Effector CD4-positive, alpha-beta T cell (primary cell): ENCODE measurements around the gene SLC6A7.

Experiments
- DNase-seq: peaks from one replicate; pipeline ENCODE4 v3.0.0-alpha.2; 2020

Gene SLC6A7

GRCh38 chr5:150156027-150156368 is 33.9 kb upstream of the SLC6A7 start:
- no peak for DNase-seq

- no peak for DNase-seq
Observed at GRCh38 chr5:150156540-150156939, 33.3 kb upstream of the SLC6A7 start.

- no peak for DNase-seq
Observed at GRCh38 chr5:150157168-150157567, 32.7 kb upstream of the SLC6A7 start.

DNA sequence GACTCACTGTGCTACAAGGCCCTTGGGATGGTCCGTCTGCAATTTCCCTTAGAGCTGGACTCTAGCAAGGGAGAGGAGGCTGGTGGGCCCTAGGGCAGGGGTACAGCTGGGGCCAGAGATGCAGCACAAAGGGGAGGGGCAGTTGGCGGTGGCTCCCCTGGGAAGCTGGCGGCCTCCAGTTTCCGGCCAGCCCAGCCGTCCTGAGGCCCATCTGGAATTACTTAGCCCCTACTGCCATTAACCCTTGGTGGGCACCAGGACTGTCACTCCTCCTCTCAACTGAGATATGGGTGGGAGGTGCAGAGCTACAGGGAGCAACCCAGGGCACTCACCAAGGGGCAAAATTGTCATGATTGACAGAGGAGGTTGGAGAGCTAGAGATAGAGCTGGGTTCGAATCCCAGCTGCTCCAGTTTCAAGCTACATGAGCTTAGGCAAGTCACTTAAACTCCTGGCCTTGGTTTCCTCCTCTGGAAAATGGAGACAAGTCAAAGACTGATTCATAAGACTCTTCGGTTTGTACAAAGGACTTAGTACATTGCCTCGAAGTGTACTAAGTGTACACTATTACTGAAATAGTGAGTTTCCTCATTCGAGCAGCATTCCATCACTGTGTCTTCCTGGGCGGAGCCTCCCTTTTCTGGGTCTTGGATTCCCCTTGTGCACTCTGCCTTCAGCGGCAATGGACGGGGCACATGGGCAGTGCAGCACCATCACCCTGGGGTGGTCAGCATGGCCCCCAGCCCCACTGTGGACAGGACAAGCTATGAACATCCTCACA is 31.5 kb upstream of the SLC6A7 start:
- DNase-seq: no peak

DNA sequence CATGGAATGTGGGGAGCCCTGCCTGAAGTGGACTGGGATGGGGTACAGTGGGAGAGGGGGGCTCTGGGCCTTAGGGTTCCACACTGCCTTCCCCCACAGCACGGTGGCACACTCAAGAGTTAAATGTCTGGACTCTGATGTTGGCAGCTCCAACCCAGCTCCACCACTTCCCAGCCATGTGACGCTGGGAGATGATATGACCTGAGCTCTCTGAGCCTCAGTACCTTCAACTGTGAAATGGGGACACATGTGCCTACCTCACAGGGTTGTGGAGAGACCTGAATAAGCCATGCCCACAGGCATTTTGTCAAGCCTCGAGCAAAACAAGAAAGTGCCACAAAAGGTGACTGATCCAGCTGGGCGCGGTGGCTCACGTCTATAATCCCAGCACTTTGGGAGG is 30.8 kb upstream of the SLC6A7 start:
- DNase-seq: no peak

- DNase-seq: no peak
Observed at GRCh38 chr5:150159741-150160179, 30.1 kb upstream of the SLC6A7 start.

DNA sequence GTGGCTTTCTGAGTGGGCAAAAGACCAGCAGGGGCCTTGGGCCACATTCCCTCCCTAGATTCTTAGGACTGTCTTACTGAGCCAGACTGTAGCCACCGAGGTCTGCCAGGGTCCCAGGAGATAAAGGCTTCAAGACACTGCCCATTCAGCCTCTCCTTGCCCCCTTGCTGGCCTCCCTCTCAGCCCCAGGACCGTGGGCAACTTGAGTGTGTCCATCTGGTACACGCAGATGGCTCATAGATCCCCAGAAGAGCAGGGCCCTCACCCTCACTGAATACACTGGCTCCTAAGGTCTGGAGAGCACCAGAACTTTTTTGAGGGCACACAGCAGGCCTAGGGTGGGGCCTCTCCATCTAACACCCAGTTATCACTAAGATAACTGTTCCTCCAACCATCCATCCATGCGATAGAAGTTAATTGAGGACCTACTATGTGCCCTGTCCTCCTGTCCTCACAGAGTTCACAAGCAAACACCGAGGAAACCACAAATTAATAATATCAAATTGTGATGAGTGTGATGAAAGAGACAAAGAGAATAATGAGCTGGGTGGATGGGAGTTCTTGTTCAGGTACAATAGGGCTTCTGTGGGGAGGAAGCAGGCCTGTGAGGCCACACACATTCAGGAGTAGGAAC is 29.3 kb upstream of the SLC6A7 start:
- no peak for DNase-seq

- DNase-seq: peak; percentile 49
Observed at GRCh38 chr5:150161242-150162141, 28.4 kb upstream of the SLC6A7 start.

- DNase-seq: no peak
Observed at GRCh38 chr5:150162142-150162513, 27.7 kb upstream of the SLC6A7 start.

- DNase-seq: no peak
Observed at GRCh38 chr5:150163035-150163434, 26.8 kb upstream of the SLC6A7 start.

DNA sequence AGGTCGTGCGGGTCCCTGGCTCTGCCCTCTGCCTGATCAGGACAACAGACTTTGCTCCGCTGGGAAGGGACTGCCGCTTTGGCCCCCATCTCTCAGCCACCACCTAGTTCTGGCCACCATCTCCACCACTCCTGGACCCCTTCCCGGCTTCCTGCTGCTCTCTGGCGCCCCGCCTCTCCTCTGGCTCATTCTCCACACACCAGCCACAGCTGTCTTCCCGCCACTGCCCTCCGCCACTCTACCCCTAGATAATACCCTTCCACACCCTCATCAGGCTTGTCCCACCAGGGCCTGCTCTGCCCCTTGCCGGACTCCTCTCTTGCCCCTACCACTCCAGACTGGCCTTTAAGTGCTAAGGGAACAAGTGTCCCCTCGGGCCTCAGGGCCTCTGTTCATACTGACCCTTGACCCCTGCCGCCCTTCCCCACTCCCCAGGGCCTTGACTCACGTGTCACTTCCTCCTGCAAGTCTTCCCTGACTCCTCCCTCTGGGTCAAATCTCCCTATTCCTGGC is 26.3 kb upstream of the SLC6A7 start:
- DNase-seq: no peak

DNA sequence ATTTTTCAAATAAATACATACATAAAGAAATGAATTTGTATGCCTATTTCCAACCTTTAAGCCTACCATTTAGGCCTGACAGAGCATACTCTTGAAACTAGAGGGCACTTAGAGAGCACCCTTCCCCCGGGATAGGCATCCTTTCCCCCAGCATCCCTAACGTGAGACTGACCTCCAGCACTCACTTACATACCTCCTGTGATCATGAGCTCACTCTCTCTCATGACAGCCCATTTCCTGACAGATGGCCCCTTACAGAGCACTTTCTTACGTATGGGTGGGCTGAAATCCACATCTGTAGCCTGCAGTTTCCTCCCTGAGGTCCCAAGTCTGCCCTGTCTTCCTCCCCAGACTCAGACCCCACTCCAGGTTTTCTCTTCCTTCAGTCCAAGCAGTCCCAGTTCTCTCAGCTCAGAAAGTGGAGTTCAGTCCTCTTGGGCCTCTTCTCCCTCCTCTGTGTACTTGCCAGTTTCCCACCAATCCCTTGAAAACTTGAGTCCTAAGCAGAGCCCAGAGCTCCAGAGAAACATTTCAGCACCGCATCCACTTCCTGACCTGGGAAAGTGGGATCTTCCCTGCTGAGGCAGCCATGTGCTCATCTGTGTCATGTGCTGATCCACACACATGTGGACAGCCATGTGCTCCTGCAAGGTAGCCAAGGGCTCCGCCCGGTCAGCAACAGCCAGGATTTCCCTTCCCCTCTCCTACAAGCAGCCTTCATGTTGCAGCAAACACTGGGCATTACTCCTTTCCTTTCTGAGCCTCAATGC is 25.5 kb upstream of the SLC6A7 start:
- DNase-seq: no peak

- no peak for DNase-seq
Observed at GRCh38 chr5:150166037-150166649, 23.7 kb upstream of the SLC6A7 start.

DNA sequence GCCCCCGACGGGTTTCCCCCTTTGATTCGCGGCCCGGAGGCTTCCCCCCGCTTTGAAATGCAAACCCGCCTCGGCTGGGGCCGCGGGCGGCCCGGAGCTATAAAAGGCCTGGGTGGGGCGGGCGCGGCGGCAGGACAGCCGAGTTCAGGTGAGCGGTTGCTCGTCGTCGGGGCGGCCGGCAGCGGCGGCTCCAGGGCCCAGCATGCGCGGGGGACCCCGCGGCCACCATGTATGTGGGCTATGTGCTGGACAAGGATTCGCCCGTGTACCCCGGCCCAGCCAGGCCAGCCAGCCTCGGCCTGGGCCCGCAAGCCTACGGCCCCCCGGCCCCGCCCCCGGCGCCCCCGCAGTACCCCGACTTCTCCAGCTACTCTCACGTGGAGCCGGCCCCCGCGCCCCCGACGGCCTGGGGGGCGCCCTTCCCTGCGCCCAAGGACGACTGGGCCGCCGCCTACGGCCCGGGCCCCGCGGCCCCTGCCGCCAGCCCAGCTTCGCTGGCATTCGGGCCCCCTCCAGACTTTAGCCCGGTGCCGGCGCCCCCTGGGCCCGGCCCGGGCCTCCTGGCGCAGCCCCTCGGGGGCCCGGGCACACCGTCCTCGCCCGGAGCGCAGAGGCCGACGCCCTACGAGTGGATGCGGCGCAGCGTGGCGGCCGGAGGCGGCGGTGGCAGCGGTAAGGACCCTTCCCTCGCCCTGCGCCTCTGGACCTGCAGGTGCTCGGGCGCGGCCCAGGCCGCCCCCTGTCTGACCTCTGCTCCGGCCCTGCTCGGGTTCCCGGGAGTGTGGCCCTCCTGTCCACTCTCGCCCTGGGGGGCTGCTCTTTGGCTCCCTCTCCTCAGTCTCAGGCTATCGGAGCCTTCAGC is 23.0 kb upstream of the SLC6A7 start, which contains the start of gene CDX1:
Gene CDX1, plus strand, starts transcription at position 129 of the 862 bp plus-strand sequence. Its CDS starts 99 bp downstream, at position 228.
- DNase-seq: no peak

DNA sequence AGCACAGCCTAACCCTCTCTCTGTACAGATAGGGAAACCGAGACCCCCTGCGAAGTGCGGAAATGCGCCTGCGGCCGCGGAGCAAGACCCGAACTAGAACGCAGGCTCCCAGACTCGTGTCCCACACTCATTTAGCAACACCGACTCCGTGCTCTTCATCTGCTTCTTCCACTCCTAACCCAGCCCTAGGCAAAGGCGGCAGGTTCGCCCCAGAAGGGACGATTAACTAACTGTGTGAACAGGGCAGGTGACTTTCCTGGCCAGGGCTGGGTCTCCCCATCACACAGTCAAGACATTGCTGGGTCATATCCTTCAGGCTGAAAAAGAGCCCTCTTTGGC is 22.4 kb upstream of the SLC6A7 start:
- DNase-seq: no peak

DNA sequence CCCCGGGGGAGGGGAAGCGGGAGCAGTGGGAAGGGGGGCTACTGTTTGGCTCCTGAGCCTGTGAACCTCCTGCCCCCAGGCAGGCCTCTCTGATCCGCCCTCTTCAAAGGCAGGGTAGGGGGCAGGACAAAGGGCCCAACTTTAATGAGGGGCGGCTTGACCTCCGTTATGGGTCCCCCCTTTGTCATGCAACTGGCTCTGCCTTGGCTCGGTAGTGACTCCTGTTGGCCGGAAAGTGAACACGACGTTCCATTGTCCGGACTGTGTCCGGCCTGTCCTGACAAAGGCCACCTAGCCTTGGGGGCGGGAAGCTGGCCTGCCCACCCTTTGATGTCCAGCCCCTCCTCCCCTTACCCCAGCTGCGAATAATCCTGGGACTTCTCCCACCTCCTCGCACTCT is 22.0 kb upstream of the SLC6A7 start:
- DNase-seq: no peak

GRCh38 chr5:150168864-150169263 is 21.0 kb upstream of the SLC6A7 start:
- DNase-seq: no peak

GRCh38 chr5:150172145-150172544 is 17.7 kb upstream of the SLC6A7 start:
- no peak for DNase-seq

- no peak for DNase-seq
Observed at GRCh38 chr5:150172556-150172955, 17.3 kb upstream of the SLC6A7 start.

- no peak for DNase-seq
Observed at GRCh38 chr5:150173161-150173560, 16.7 kb upstream of the SLC6A7 start.

DNA sequence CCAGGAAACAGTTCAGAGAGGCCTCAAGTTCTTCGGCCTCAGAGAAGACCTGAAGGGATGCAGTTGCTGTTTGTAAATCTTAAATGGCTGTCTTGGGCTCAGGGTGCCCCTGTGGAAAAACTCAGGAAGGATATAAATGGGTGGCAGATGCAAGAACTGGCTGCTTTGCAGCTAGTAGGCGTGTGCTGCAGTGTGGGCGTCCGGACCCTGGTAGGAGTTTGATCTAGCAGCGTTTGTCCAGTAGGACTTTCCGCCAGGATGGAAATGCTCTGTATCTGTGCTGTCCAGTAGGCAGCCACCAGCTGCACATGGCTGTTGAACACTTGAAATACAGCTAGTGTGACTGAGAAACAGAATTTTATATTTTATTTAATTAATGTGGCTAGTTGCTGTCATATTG is 15.6 kb upstream of the SLC6A7 start:
- DNase-seq: no peak
